Motor neuron (in vitro differentiated cells): ENCODE results near the gene HIPK1. TPM values are rescaled to one million over a fixed set of nuclear protein-coding genes. Genes with fewer than 3 reads are reported as not detected.

Experiments used
- ATAC-seq, 8 experiments: fragments of 200-7000 bp; cut with Tn5 transposase; replicated peaks in 6 of 8; 2 replicates each; pipeline ENCODE4 v1.8.0; 2021; ENCODE audit warnings: mild to moderate bottlenecking in 8 of 8, moderate library complexity in 8 of 8
- H3K27ac ChIP-seq, 2 donors: fragments of 250-450 bp; sonication (Bioruptor Pico); 2 replicates each; pipeline ENCODE4 v1.9.0; 2021; ENCODE audit warnings: antibody characterized with exemption in 2 of 2, mild to moderate bottlenecking in 2 of 2, moderate library complexity in 1 of 2
- H3K4me1 ChIP-seq, 2 donors: fragments of 250-450 bp; sonication (Bioruptor Pico); replicated peaks in 1 of 2; 2 replicates each; pipeline ENCODE4 v1.6.1; 2021; ENCODE audit warnings: antibody characterized with exemption in 2 of 2, mild to moderate bottlenecking in 2 of 2, moderate library complexity in 1 of 2
- H3K4me3 ChIP-seq, 5 donors: fragments of 250-450 bp; sonication (Bioruptor Pico); 2 replicates each; pipeline ENCODE4 v1.9.0; 2021; ENCODE audit warnings: antibody characterized with exemption in 5 of 5, mild to moderate bottlenecking in 5 of 5, moderate library complexity in 4 of 5
- WGBS, 10 experiments: fragments of 450-650 bp; shearing (Covaris generic); methylation state at CpG; one replicate each; pipeline ENCODE4 v1.0.0; 2022; 5-methylcytosine and 5-hydroxymethylcytosine counted together
- in situ Hi-C, 9 experiments: fragments of 400-800 bp; cut with MboI; loops; one replicate each; pipeline ENCODE4 v1.15.0; 2021; ENCODE audit warnings: low sequenced_read_pairs in 9 of 9, low pct_unique_long_range_greater_than_20kb in 2 of 9; ENCODE audit not compliant: unreplicated experiment in 9 of 9
- total RNA-seq, 8 experiments: library from RNA; unstranded; fragments of 300-600 nt; gene quantifications; 2 replicates each; pipeline versions ENCODE4 v1.2.3 to v1.2.4, GENCODE V29; 2022

HIPK1 gene
- total RNA-seq, 8 experiments from 2014 or later = 12.5 to 59.5 (median 30.9) TPM

GRCh38 chr1:113957984-113958383, 28.9 kb downstream of the HIPK1 start:
- 33 to 100% (median 93%) methylated on average over 1 of the region's 1 CpG; no CpG with 5 or more reads in 4 of the 10 experiments for WGBS, 10 experiments
- Histone ChIP-seq H3K27ac (no peak overlapping the region), H3K4me3 (no peak overlapping the region), H3K4me1 (no peaks in the 10 kb centered on the region)
- in situ Hi-C loops = loop anchor here in 1 of 9 experiments (25.0 kb wide), 1 partner anchor 729 kb away; the partner anchor contains the start of gene AMPD1
- ATAC-seq = peak in 2 of 8 experiments; percentile 34 to 57

GRCh38 chr1:113958691-113959090, 29.6 kb downstream of the HIPK1 start:
- ATAC-seq = peak in 2 of 8 experiments; percentile 60 to 74
- WGBS, 10 experiments = 88 to 100% (median 100%) methylated on average over 1 of the region's 1 CpG
- no peak overlapping the region for H3K27ac ChIP-seq
- no peak overlapping the region for H3K4me3 ChIP-seq
- in situ Hi-C loops = loop anchor here in 1 of 9 experiments (25.0 kb wide), 1 partner anchor 729 kb away; the partner anchor contains the start of gene AMPD1
- H3K4me1 ChIP-seq = no peaks in the 10 kb centered on the region

DNA sequence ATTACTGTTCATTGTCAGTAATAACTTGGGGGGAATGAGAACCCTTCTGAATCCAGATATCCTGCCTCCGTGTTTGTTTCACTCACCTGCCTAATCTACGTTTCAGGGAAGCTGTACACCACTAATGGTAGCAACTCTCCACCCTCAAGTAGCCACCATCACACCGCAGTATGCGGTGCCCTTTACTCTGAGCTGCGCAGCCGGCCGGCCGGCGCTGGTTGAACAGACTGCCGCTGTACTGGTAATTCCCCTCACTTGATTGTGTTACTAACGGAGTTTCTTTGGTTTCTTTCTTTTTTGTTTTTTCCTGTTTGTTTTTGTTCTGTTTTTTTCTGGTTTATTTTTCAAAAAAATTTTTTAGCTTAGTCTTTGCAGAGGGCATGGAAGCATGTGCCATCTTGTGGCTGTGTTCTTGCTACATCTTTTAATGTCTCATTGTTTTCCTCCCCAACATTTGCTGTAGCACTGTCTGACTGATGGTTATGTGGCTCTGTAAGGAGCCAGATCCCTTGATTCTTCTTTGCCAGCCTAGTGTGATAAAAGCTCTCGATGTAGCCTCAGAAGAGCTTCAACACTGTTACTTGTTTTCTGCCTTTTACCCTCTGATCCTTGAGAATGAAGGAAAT, 34.3 kb downstream of the HIPK1 start:
- ATAC-seq = no peak
- no peak overlapping the region for H3K27ac ChIP-seq
- 70 to 98% (median 91%) methylated on average over 1 to 12 of the region's 12 CpGs for whole genome bisulfite sequencing, 10 experiments

DNA sequence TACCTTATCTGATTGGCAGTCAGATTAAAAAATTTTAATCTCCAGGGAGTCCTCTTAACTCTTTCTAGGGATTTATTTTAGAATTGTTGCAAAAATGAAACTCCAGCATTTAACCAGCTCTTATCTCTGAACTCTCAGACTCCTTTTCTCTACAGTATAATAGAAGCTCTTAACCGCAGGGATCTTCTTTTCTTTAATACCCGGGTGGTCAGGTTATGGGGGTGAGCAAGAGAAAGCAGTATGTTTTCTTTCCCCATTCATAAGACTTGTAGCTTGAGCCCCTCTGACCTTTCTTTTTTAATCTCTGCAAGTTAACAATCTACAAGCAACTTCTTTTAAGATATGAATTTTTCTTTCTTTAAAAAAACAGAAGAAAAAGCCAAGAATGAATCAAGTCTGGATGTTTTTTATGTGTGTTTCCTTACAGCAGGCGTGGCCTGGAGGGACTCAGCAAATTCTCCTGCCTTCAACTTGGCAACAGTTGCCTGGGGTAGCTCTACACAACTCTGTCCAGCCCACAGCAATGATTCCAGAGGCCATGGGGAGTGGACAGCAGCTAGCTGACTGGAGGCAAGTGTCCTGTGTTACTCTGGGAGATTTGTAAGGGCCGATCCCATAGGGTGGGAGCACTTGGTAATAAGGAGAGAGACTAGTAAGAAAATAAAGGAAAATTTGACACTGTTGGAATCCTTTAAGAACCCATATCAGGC, 36.7 kb downstream of the HIPK1 start:
- H3K27ac ChIP-seq = no peak overlapping the region
- in situ Hi-C loops = loop anchor here in 1 of 9 experiments (25.0 kb wide), 1 partner anchor 721 kb away; the partner anchor contains the start of gene AMPD1

More for the DNA sequence above, 34.3 kb downstream of the HIPK1 start:
- Histone ChIP-seq H3K4me1 (no peaks in the 10 kb centered on the region), H3K4me3 (no peak overlapping the region)
- in situ Hi-C loops = loop anchor here in 1 of 9 experiments (25.0 kb wide), 1 partner anchor 724 kb away; the partner anchor contains the start of gene AMPD1

GRCh38 chr1:113972954-113973353, 43.8 kb downstream of the HIPK1 start:
- 76 to 100% (median 80%) methylated on average over 1 to 7 of the region's 9 CpGs; no CpG with 5 or more reads in 7 of the 10 experiments for WGBS, 10 experiments
- Histone ChIP-seq H3K4me3 (no peak overlapping the region), H3K4me1 (peaks cover 8 to 15% of the 10 kb centered on the region in 2 donors), H3K27ac (no peak overlapping the region)
- in situ Hi-C loops = loop anchor here in 2 of 9 experiments (10.0 to 25.0 kb wide), 2 partner anchors 302 to 714 kb away; partner anchors contain the start of gene AMPD1 (in 1 of the 2)
- peak in 2 of 8 experiments; percentile 13 to 29 for ATAC-seq

More for the DNA sequence above, 36.7 kb downstream of the HIPK1 start:
- ATAC-seq = peak in 5 of 8 experiments; percentile 61 to 100 (median 99)
- H3K4me3 ChIP-seq = no peak overlapping the region
- H3K4me1 ChIP-seq = no peaks in the 10 kb centered on the region
- 56 to 100% (median 83%) methylated on average over 1 to 4 of the region's 4 CpGs for WGBS, 10 experiments

GRCh38 chr1:113975211-113975895, 46.2 kb downstream of the HIPK1 start:
- Histone ChIP-seq H3K4me3 (no peak overlapping the region), H3K27ac (no peak overlapping the region), H3K4me1 (peaks cover 22 to 25% of the 10 kb centered on the region in 2 donors)
- no peak for ATAC-seq
- 22 to 100% (median 82%) methylated on average over 3 to 4 of the region's 4 CpGs; no CpG with 5 or more reads in 2 of the 10 experiments for WGBS, 10 experiments
- in situ Hi-C loops = loop anchor here in 5 of 9 experiments (10.0 to 25.0 kb wide), 2 partner anchors 299 to 312 kb away; no protein-coding TSS in a partner anchor

- peak; percentile 15 to 66 (median 47) for ATAC-seq
- in situ Hi-C loops = loop anchor here in 5 of 9 experiments (10.0 to 25.0 kb wide), 2 partner anchors 298 to 311 kb away; no protein-coding TSS in a partner anchor
- H3K4me1 ChIP-seq = peaks cover 22 to 25% of the 10 kb centered on the region in 2 donors
- no peak overlapping the region for H3K27ac ChIP-seq
- no peak overlapping the region for H3K4me3 ChIP-seq
- WGBS, 10 experiments = 0 to 54% (median 26%) methylated on average over 1 to 4 of the region's 4 CpGs; no CpG with 5 or more reads in 1 of the 10 experiments
Observed at GRCh38 chr1:113976609-113977278, 47.6 kb downstream of the HIPK1 start.

DNA sequence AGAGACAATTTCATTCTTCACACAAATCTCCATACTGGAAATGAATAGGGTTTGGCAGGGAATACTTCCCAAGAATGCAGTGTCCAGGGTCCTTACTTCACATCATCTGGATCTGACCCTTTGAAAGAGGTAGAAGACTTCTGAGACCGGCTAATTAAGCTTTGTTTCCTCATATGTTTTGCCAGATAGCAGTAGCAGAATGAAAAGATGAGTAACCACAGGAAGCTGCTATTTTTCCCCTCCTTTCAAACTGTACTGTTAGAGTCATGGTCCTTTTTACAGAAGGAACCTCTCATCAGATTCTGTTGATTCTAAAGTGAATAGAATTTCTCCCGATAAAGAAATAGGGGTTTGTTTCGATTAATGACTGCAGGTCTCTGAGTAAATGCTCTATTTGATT, 48.8 kb downstream of the HIPK1 start:
- Histone ChIP-seq H3K4me1 (peaks cover 26 to 31% of the 10 kb centered on the region in 2 donors), H3K27ac (no peak overlapping the region), H3K4me3 (no peak overlapping the region)
- no peak for ATAC-seq
- in situ Hi-C loops = loop anchor here in 5 of 9 experiments (10.0 to 25.0 kb wide), 2 partner anchors 297 to 309 kb away; no protein-coding TSS in a partner anchor
- 13 to 100% (median 78%) methylated on average over 1 to 3 of the region's 3 CpGs; no CpG with 5 or more reads in 3 of the 10 experiments for WGBS, 10 experiments

GRCh38 chr1:113978863-113979702, 50.0 kb downstream of the HIPK1 start, which contains the start of gene OLFML3:
Gene OLFML3 (plus strand): TSS chr1:113979474. CDS start chr1:113979517, 43 bp downstream.
- Histone ChIP-seq H3K4me3 (no peak within 1 kb of the TSS), H3K27ac (no peak within 1 kb of the TSS), H3K4me1 (peaks cover 31 to 41% of the 10 kb centered on the region in 2 donors)
- in situ Hi-C loops = loop anchor here in 5 of 9 experiments (10.0 to 25.0 kb wide), 2 partner anchors 296 to 308 kb away; no protein-coding TSS in a partner anchor
- peak; percentile 64 to 74 (median 70) for ATAC-seq
- 0 to 28% (median 19%) methylated on average over 1 to 12 of the region's 13 CpGs; no CpG with 5 or more reads in 2 of the 10 experiments for WGBS, 10 experiments

DNA sequence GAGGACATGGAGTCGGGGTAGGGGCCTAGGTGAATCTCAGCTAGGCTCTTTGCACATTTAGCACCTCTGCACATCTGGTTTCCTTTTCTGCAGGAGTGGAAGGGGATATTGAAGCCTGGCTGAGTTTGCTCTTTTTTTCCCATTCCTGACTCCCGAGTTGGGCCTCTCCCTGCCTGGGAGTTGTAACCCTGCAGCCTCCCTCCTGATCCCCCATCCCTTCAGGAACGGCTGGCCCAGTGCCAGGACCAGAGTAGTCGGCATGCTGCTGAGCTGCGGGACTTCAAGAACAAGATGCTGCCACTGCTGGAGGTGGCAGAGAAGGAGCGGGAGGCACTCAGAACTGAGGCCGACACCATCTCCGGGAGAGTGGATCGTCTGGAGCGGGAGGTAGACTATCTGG, 51.0 kb downstream of the HIPK1 start:
- in situ Hi-C loops = loop anchor here in 4 of 9 experiments (25.0 kb wide), 1 partner anchor 307 kb away; no protein-coding TSS in a partner anchor

More for the DNA sequence above, 51.0 kb downstream of the HIPK1 start:
- peak in 1 of 8 experiments; percentile 23 for ATAC-seq
- Histone ChIP-seq H3K27ac (no peak overlapping the region), H3K4me3 (no peak overlapping the region), H3K4me1 (peaks cover 31 to 41% of the 10 kb centered on the region in 2 donors)
- WGBS, 10 experiments = 0 to 85% (median 73%) methylated on average over 1 to 6 of the region's 10 CpGs; no CpG with 5 or more reads in 3 of the 10 experiments
